Measurements from ENCODE around the gene UPK3B.
"Not testable (repeated sequence)": the region's sequence is repeated elsewhere in the genome, so short reads cannot be mapped to it uniquely, and the experiment has no call there.

GRCh38 chr7:76482660-76483059, 27.7 kb upstream of the UPK3B start:
- not testable (repeated sequence) for TF ChIP-seq CTCF (conservative IDR thresholded peaks at IDR 0.05 in 1 of 2, IDR thresholded peaks at IDR 0.05 in 1 of 2; ENCODE audit: extremely low read depth in 1 of 2, insufficient read depth in 1 of 2, low read depth in 1 of 2, low read length in 2 of 2); EZH2 (IDR thresholded peaks at IDR 0.05; ENCODE audit: borderline replicate concordance, low read length)

Measured in mammary epithelial cell (primary cell).